Smooth muscle cell (in vitro differentiated cells): ENCODE measurements around the gene CLDN24. TPM values are rescaled to one million over a fixed set of nuclear protein-coding genes. Genes with fewer than 3 reads are reported as not detected.

Experiments used
- DNase-seq: peaks from one replicate; lab custom pipeline; 2025; ENCODE audit not compliant: unreplicated experiment; lab: John Stamatoyannopoulos, UW
- H2AFZ ChIP-seq: fragments of 200-600 bp; sonication (generic); 2 replicates; pipeline ENCODE4 v1.6.0; 2016; ENCODE audit warnings: antibody characterized with exemption, low read depth, mild to moderate bottlenecking
- H3F3A ChIP-seq: fragments of 200-600 bp; sonication (generic); 2 replicates; pipeline ENCODE4 v1.6.0; 2017; ENCODE audit warnings: antibody characterized with exemption, low read depth
- H3K27ac ChIP-seq: fragments of 200-600 bp; sonication (generic); 2 replicates; pipeline ENCODE4 v1.5.1; 2016; ENCODE audit warnings: low read depth, mild to moderate bottlenecking
- H3K27me3 ChIP-seq: fragments of 200-600 bp; sonication (generic); 2 replicates; pipeline ENCODE4 v1.6.1; 2016; ENCODE audit warnings: low read depth, mild to moderate bottlenecking
- H3K36me3 ChIP-seq: fragments of 200-600 bp; sonication (generic); 2 replicates; pipeline ENCODE4 v1.5.1; 2016; ENCODE audit warnings: low read depth
- H3K4me1 ChIP-seq: fragments of 200-600 bp; sonication (generic); 2 replicates; pipeline ENCODE4 v1.5.1; 2016; ENCODE audit warnings: low read depth
- H3K4me2 ChIP-seq: fragments of 200-600 bp; sonication (generic); 2 replicates; pipeline ENCODE4 v1.6.0; 2016; ENCODE audit warnings: mild to moderate bottlenecking
- H3K4me3 ChIP-seq: fragments of 200-600 bp; sonication (generic); 2 replicates; pipeline ENCODE4 v1.5.1; 2016; ENCODE audit warnings: mild to moderate bottlenecking
- H3K79me2 ChIP-seq: fragments of 200-600 bp; sonication (generic); 2 replicates; pipeline ENCODE4 v1.6.0; 2016; ENCODE audit warnings: low read depth, mild to moderate bottlenecking
- H3K9ac ChIP-seq: fragments of 200-600 bp; sonication (generic); 2 replicates; pipeline ENCODE4 v1.6.0; 2016; ENCODE audit warnings: low read depth
- H3K9me3 ChIP-seq: fragments of 200-600 bp; sonication (generic); replicated peaks from 2 replicates; pipeline ENCODE4 v1.5.1; 2016; ENCODE audit warnings: low read depth
- H4K20me1 ChIP-seq: fragments of 200-600 bp; sonication (generic); 2 replicates; pipeline ENCODE4 v1.6.0; 2016; ENCODE audit warnings: low read depth
- WGBS: methylation state at CpG from one replicate; pipeline ENCODE4 v1.1.7; 2016; ENCODE audit warnings: low lambda C conversion rate; 5-methylcytosine and 5-hydroxymethylcytosine counted together
- polyA plus RNA-seq: library from polyadenylated mRNA; unstranded; fragments of >200 nt; fragmentation: Nextera tagmentation; extraction: Ambion mirVana; gene quantifications from 2 replicates; pipeline ENCODE4 v1.2.1, GENCODE V29; 2016
- total RNA-seq: library from RNA; depleted of rRNA; stranded (reverse); fragments of >200 nt; gene quantifications from 2 replicates; pipeline ENCODE4 v1.2.3, GENCODE V29; 2014
- TF ChIP-seq, protein P1 (sequence below): fragments of 200-600 bp; sonication (generic); IDR thresholded peaks from 2 replicates; pipeline ENCODE4 v1.5.1; 2017; ENCODE audit warnings: borderline replicate concordance, mild to moderate bottlenecking, antibody characterized with exemption; ENCODE audit not compliant: insufficient read depth, poor library complexity, severe bottlenecking

The CLDN24 gene
- total and polyA plus RNA-seq, 2 experiments from 2014 or later = not detected

GRCh38 chr4:183287309-183287659 lies 34.9 kb downstream of the CLDN24 start:
- Histone ChIP-seq H3K27ac (no peak overlapping the region), H3K4me2 (no peak overlapping the region)
- no peak for DNase-seq

DNA sequence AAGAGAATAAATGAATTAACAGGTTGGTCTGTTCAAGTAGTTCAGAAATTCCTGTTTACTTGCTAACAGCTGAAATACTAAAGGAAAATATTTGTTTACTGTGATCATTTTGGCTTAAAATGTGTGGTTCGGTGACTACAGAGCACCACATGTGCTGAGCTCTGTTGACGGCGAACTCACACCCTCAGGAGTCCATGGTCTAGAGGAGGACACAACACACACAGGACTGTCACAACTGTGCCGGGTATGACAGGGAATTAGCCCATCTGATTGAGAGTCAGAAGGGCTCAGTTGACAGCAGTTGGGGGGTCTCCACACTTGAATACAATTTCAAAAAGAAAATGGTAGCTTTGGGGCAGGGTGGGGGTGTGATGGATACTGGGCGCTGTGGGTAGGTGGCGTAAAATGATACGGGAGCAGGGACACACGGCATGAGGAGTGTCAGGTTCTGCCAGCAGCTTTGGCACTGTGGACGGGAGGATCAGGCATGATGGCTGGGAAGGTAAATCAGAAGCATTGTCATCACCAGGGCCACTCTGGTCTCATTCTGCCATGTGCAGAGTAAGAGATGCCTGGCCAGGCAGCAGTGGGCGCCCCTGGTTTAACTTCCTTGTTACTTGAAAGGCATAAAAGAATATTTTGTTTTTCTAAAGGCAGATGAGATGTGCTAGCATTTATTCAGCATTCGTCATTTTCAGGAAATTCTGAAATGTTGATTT lies 35.5 kb downstream of the CLDN24 start:
- Histone ChIP-seq H3K9ac (no peak overlapping the region), H3K27ac (no peak overlapping the region)
- WGBS = 97% methylated on average over 11 of the region's 11 CpGs

More at GRCh38 chr4:183287309-183287659, 34.9 kb downstream of the CLDN24 start:
- no peaks in the 10 kb centered on the region for H3K36me3 ChIP-seq
- no peaks in the 10 kb centered on the region for H3K4me1 ChIP-seq
- H3K9ac ChIP-seq = no peak overlapping the region
- H3K4me3 ChIP-seq = no peak overlapping the region
- no peaks in the 10 kb centered on the region for H3K27me3 ChIP-seq
- no peaks in the 10 kb centered on the region for H3F3A ChIP-seq
- H2AFZ ChIP-seq = no peak overlapping the region
- no peaks in the 10 kb centered on the region for H3K79me2 ChIP-seq
- 98% methylated on average over 2 of the region's 2 CpGs for WGBS
- TF ChIP-seq, protein P1, sequence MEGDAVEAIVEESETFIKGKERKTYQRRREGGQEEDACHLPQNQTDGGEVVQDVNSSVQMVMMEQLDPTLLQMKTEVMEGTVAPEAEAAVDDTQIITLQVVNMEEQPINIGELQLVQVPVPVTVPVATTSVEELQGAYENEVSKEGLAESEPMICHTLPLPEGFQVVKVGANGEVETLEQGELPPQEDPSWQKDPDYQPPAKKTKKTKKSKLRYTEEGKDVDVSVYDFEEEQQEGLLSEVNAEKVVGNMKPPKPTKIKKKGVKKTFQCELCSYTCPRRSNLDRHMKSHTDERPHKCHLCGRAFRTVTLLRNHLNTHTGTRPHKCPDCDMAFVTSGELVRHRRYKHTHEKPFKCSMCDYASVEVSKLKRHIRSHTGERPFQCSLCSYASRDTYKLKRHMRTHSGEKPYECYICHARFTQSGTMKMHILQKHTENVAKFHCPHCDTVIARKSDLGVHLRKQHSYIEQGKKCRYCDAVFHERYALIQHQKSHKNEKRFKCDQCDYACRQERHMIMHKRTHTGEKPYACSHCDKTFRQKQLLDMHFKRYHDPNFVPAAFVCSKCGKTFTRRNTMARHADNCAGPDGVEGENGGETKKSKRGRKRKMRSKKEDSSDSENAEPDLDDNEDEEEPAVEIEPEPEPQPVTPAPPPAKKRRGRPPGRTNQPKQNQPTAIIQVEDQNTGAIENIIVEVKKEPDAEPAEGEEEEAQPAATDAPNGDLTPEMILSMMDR = no peak
- H4K20me1 ChIP-seq = no peaks in the 10 kb centered on the region
- no peaks in the 10 kb centered on the region for H3K9me3 ChIP-seq

DNA sequence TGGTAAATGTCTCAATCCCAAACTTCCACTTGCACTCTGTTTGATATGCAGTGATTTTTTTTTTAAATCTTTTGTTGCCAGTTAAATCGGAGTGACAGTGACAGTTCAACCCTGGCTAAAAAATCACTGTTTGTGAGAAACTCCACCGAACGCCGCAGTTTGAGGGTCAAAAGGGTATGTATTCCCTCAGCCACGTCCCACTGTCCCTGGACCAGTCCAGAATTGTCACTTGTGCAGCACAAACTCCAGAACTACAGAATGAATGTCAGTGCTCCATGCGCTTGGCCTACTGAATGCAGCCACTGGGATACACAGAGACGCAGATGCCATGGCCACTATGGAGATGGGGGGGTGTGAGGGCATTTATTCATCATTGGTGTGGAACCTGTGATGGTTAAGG lies 36.3 kb downstream of the CLDN24 start:
- Histone ChIP-seq H3K9me3 (no peaks in the 10 kb centered on the region), H3F3A (no peaks in the 10 kb centered on the region), H3K4me1 (no peaks in the 10 kb centered on the region), H3K4me2 (no peak overlapping the region), H3K79me2 (no peaks in the 10 kb centered on the region), H3K27ac (no peak overlapping the region), H3K27me3 (no peaks in the 10 kb centered on the region), H3K4me3 (no peak overlapping the region), H2AFZ (no peak overlapping the region), H3K9ac (no peak overlapping the region), H3K36me3 (no peaks in the 10 kb centered on the region), H4K20me1 (no peaks in the 10 kb centered on the region)
- WGBS = 97% methylated on average over 7 of the region's 7 CpGs
- no peak for DNase-seq
- TF ChIP-seq, protein P1 = no peak

More for the DNA sequence above, 35.5 kb downstream of the CLDN24 start:
- H3K4me1 ChIP-seq = no peaks in the 10 kb centered on the region
- no peak for DNase-seq
- no peaks in the 10 kb centered on the region for H3F3A ChIP-seq
- no peak overlapping the region for H3K4me3 ChIP-seq
- TF ChIP-seq, protein P1 = no peak
- H3K79me2 ChIP-seq = no peaks in the 10 kb centered on the region
- no peaks in the 10 kb centered on the region for H3K27me3 ChIP-seq
- H3K9me3 ChIP-seq = no peaks in the 10 kb centered on the region
- H4K20me1 ChIP-seq = no peaks in the 10 kb centered on the region
- no peak overlapping the region for H2AFZ ChIP-seq
- no peaks in the 10 kb centered on the region for H3K36me3 ChIP-seq
- no peak overlapping the region for H3K4me2 ChIP-seq

- Histone ChIP-seq H3K36me3 (no peaks in the 10 kb centered on the region), H3K9me3 (no peaks in the 10 kb centered on the region), H3K4me3 (no peak overlapping the region), H3K27ac (no peak overlapping the region), H3F3A (no peaks in the 10 kb centered on the region), H4K20me1 (no peaks in the 10 kb centered on the region), H3K27me3 (no peaks in the 10 kb centered on the region), H3K4me1 (no peaks in the 10 kb centered on the region), H2AFZ (no peak overlapping the region), H3K4me2 (no peak overlapping the region), H3K9ac (no peak overlapping the region), H3K79me2 (no peaks in the 10 kb centered on the region)
- TF ChIP-seq, protein P1 = no peak
- WGBS = 68% methylated on average over 4 of the region's 4 CpGs
- DNase-seq = no peak
Observed at GRCh38 chr4:183284965-183285364, 37.3 kb downstream of the CLDN24 start.
